Endometrial microvascular endothelial cells (primary cell): ENCODE measurements around the gene INO80. TPM values are rescaled to one million over a fixed set of nuclear protein-coding genes. Genes with fewer than 3 reads are reported as not detected.
"Not testable (repeated sequence)": the region's sequence is repeated elsewhere in the genome, so short reads cannot be mapped to it uniquely, and the experiment has no call there.

Source experiments
- in situ Hi-C: cut with HindIII; loops from 2 replicates; pipeline ENCODE4 v1.10.0; 2017; ENCODE audit warnings: low sequenced_read_pairs, low pct_unique_long_range_greater_than_20kb; ENCODE audit errors: inconsistent ontology term
- total RNA-seq: library from RNA; depleted of rRNA; stranded (reverse); fragments of >200 nt; gene quantifications from one replicate; pipeline ENCODE4 v1.2.3, GENCODE V29; 2015; ENCODE audit errors: inconsistent ontology term

The INO80 gene
- total RNA-seq, 1 donor from 2014 or later = 20.3 TPM

DNA sequence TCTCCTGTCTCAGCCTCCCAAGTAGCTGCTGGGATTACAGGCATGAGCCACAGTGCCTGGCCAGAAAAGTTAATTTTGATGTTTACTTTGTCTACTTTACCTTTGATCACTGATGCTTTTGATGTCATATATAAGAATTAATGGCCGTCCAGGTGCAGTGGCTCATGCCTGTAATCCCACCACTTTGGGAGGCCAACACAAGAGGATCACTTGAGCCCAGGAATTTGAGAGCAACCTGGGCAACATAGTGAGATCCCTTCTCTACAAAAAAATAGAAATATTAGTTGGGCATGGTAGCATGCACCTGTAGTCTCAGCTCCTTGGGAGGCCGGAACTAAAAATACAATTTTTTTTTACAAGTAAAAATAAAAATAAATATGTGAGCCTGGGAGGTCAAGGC lies 6.8 kb upstream of the INO80 start:
- in situ Hi-C loops = no loop called here

- in situ Hi-C loops = no loop called here
Observed at GRCh38 chr15:41121951-41122350, 5.9 kb upstream of the INO80 start.

- in situ Hi-C loops = no loop called here
Observed at GRCh38 chr15:41116962-41117252, 827 bp upstream of the INO80 start.

DNA sequence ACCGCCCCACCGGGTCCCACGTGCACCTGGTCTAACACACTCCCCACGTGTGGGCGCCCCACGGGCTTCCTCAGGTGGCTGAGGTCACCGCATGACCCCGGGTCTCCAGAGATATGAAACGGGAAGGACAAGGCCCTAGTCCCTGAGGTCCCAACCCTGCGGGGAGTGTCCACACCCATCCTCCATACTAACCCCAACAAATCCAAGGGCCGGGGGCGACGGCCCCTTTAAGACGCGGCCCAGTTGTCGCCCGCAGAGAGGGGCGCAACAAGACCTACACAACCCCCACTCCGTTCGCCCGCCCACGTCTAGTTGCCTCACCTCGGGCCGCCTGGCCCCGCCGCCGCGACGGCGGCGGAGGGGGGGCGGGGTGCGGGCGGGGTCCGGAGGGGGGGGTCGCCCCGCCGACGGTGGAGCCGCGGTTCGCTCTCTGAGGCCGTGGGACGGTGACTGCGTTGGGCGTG lies 396 bp downstream of the INO80 start:
- in situ Hi-C loops = no loop called here

- in situ Hi-C loops = no loop called here
Observed at GRCh38 chr15:41115161-41115651, 874 bp downstream of the INO80 start.

GRCh38 chr15:41106947-41107346 lies 9.1 kb downstream of the INO80 start:
- in situ Hi-C loops = no loop called here

- in situ Hi-C loops = no loop called here
Observed at GRCh38 chr15:41105348-41106334, 10.4 kb downstream of the INO80 start.

DNA sequence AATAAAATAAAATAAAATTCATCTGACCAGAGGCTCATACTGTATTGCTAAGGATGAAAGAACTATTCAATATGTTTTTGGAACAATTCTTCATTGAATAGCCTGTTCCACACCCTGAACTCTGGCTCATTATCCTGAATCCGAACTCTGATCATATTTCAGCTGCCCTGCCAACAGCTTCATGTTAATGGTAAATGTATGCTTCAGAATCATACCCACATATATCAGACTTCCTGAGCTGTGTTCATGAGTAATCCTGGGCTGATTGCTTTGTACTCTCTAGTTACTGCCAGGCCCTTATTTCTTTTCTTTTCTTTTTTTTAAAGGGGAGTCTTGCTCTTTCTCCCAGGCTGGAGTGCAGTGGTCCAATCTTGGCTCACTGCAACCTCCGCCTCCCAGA lies 11.8 kb downstream of the INO80 start:
- in situ Hi-C loops = no loop called here

GRCh38 chr15:41102854-41103253 lies 13.2 kb downstream of the INO80 start:
- in situ Hi-C loops = no loop called here

DNA sequence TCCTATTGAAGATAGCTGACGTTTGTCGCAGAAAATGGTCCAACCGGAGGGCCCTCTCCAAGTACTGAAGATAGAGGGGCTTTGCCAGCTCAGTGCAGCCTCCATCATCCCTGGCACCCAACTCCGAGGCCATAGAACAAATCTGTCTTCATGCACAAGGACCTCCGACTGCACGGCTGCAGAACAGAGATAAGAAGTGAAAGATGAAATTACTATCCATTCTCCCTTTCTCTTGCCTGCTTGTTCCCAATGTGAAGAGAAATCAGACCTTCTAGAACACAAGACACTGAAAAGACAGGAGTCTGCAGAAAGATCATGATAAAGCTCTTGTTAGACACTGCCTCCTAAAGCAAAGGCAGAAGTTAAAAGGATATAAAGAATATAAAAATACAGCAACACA lies 19.9 kb downstream of the INO80 start:
- in situ Hi-C loops = no loop called here

DNA sequence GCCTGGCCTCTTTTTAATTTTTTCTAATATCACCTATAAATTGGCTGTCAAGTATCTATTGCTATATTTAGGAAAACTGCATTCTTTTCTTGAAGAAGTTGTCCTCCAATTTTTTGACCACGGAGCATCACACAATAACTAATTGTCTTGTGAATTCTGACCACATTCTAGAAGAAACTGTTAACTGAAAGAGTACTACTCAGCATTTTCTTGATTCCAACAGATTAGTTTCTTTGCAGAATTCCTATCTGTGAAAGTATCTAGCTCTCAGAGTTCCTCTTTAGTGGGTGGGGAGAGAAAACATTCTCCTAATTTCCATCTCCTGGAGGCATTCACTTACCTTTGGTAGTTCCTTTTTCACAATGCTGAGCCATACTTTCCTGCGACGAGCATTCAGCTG lies 31.1 kb downstream of the INO80 start:
- in situ Hi-C loops = no loop called here

DNA sequence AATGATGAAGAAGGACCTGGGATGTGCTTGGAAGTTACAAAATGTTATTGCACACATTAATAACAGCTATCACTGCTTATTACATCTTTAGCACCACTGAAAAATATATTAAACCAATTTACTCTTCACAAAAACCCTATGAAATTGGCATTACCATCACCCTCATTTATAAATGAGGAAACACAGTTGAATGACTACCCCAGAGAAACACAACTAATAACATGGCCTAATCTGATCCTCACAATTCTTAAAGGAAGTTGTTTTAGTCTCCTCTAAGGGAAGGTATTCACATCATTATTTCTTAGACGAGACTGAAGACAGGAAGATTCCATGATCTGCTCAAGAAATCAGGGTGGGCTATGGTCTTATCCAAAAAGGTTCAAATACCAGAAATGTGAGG lies 35.9 kb downstream of the INO80 start:
- in situ Hi-C loops = no loop called here

DNA sequence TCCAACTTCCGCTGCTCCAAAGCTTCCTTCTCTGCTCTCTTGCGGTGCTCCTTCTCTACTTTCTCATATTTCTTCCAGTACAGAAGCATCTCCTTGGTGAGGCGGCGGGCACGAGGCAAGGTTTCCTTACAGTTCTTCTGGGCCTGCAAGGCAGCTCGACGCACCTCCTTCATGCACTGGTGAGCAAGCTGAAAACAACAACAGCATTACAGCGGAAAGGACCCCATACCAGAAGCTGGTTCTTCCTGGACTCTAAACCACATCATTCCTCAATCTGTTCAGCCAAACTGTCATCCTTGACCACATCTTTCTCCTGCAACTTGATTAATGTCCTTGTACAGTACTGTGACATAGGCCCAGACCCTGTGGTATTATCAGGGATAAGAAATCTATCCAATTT lies 36.4 kb downstream of the INO80 start:
- in situ Hi-C loops = no loop called here

GRCh38 chr15:41078879-41079278 lies 37.2 kb downstream of the INO80 start:
- in situ Hi-C loops = not testable (repeated sequence)

GRCh38 chr15:41078125-41078524 lies 38.0 kb downstream of the INO80 start:
- in situ Hi-C loops = no loop called here

GRCh38 chr15:41073028-41073427 lies 43.1 kb downstream of the INO80 start:
- in situ Hi-C loops = no loop called here

DNA sequence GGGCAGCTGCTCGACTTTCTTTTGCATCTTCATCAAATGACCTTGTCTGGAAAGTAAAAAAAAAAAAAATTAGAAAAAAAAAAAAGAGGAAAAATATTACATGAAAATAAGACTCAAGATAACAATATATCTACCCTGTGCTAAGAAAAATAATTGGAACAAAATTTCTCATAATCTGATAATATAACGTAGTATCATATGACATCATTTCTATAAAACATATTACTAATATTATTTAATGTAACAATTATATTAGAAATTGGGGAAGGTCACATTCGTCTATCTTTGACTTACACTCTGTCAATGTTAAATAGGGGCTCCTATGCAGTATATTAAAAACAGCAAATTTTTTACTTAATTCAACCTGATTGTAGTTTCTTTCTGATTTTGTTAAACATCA lies 44.1 kb downstream of the INO80 start:
- in situ Hi-C loops = no loop called here

- in situ Hi-C loops = no loop called here
Observed at GRCh38 chr15:41066516-41066915, 49.6 kb downstream of the INO80 start.

- in situ Hi-C loops = no loop called here
Observed at GRCh38 chr15:41061667-41062066, 54.4 kb downstream of the INO80 start.

- in situ Hi-C loops = no loop called here
Observed at GRCh38 chr15:41060505-41060904, 55.6 kb downstream of the INO80 start.

DNA sequence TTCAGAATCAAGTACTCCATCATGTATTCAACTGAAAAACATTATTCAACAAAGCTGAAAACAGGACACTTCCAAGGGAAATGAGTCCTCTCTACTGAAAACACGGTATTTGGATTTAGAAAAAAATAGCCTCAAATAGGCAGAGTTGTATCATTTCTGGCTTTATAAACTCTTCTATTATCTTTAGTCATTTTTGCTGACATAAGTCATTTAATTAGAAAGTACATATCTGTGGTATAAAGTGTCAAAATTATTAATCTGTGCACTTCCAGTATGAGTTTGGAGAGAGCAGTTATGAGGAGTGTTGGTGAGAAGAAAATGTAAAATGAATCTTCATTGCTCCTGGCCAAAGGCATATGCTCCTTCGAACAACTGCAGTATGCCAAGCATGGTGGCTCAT lies 59.3 kb downstream of the INO80 start:
- in situ Hi-C loops = no loop called here
